AG04449 (cell line): ENCODE results near the gene STMN1.
A peak's percentile ranks its signal among the peaks of the same experiment; 100 is the strongest.

Experiments
- CTCF ChIA-PET: fragments of 350-600 bp; formaldehyde crosslinking; extraction: SDS; loops from one replicate; lab custom pipeline; 2021; ENCODE audit warnings: antibody characterized with exemption; lab: Yijun Ruan, JAX
- POLR2A ChIA-PET: fragments of 400-600, 350-600 bp; formaldehyde crosslinking; extraction: SDS; loops from one replicate; lab custom pipeline; 2020; ENCODE audit warnings: antibody characterized with exemption, inconsistent platforms; lab: Yijun Ruan, JAX
- DNase-seq: peaks from one replicate; pipeline ENCODE4 v3.0.0-alpha.2; 2010; ENCODE audit warnings: low read depth, low spot score
- H3K4me3 ChIP-seq: 2 replicates; pipeline ENCODE4 v1.5.1; 2011; ENCODE audit warnings: low read depth, mild to moderate bottlenecking, control low read depth, low read length
- CTCF ChIP-seq: IDR thresholded peaks from one replicate; pipeline ENCODE4 v1.5.1; 2011; ENCODE audit warnings: mild to moderate bottlenecking, moderate library complexity, low read length, control low read depth, inconsistent platforms; ENCODE audit not compliant: insufficient read depth; ENCODE audit errors: missing control alignments

STMN1 gene

GRCh38 chr1:25891606-25892005 lies 14.6 kb downstream of the STMN1 start:
- POLR2A ChIA-PET = interaction anchor here (0.7 to 2.5 kb wide), 4 partner anchors 13 to 1110 kb away, joined by 3 to 12 read pairs (median 4); partner anchors contain the start of genes PAFAH2 and PAQR7
- CTCF ChIA-PET = interaction anchor here (0.6 to 21.4 kb wide), 10 partner anchors 10 to 143 kb away, joined by 3 to 609 read pairs (median 6); partner anchors contain the start of genes PAFAH2, PAQR7 and STMN1
- DNase-seq = no peak

GRCh38 chr1:25890239-25891034 lies 15.8 kb downstream of the STMN1 start:
- ChIA-PET CTCF (interaction anchor here (1.7 to 21.4 kb wide), 5 partner anchors 9 to 109 kb away, joined by 5 to 609 read pairs (median 24); partner anchors contain the start of genes PAFAH2, PAQR7 and STMN1), POLR2A (interaction anchor here (0.9 kb wide), 1 partner anchor 107 kb away, joined by 4 read pairs; the partner anchor contains the start of gene PAFAH2)
- no peak overlapping the region for H3K4me3 ChIP-seq
- TF ChIP-seq CTCF = no peak
- DNase-seq = no peak

More at GRCh38 chr1:25891606-25892005, 14.6 kb downstream of the STMN1 start:
- no peak overlapping the region for H3K4me3 ChIP-seq
- TF ChIP-seq CTCF = no peak

GRCh38 chr1:25889470-25889869 lies 16.7 kb downstream of the STMN1 start:
- peak; percentile 10 for TF ChIP-seq CTCF
- H3K4me3 ChIP-seq = no peak overlapping the region
- ChIA-PET CTCF (interaction anchor here (0.8 to 21.4 kb wide), 4 partner anchors 13 to 147 kb away, joined by 3 to 609 read pairs (median 71); partner anchors contain the start of genes PAFAH2, PAQR7 and STMN1), POLR2A (no interaction called here)
- DNase-seq = no peak

GRCh38 chr1:25888426-25888987 lies 17.7 kb downstream of the STMN1 start:
- H3K4me3 ChIP-seq = no peak overlapping the region
- POLR2A ChIA-PET = no interaction called here
- DNase-seq = no peak
- CTCF ChIA-PET = interaction anchor here (0.9 to 21.4 kb wide), 4 partner anchors 12 to 111 kb away, joined by 3 to 609 read pairs (median 16); partner anchors contain the start of genes PAFAH2 and PAQR7
- no peak for TF ChIP-seq CTCF

GRCh38 chr1:25885602-25886001 lies 20.6 kb downstream of the STMN1 start:
- no peak for DNase-seq
- CTCF ChIA-PET = interaction anchor here (1.0 kb wide), 1 partner anchor 10 kb away, joined by 3 read pairs; no protein-coding TSS in a partner anchor
- POLR2A ChIA-PET = no interaction called here
- no peak overlapping the region for H3K4me3 ChIP-seq
- TF ChIP-seq CTCF = no peak
